ENCODE measurements around the gene FSTL5.

The FSTL5 gene

DNA sequence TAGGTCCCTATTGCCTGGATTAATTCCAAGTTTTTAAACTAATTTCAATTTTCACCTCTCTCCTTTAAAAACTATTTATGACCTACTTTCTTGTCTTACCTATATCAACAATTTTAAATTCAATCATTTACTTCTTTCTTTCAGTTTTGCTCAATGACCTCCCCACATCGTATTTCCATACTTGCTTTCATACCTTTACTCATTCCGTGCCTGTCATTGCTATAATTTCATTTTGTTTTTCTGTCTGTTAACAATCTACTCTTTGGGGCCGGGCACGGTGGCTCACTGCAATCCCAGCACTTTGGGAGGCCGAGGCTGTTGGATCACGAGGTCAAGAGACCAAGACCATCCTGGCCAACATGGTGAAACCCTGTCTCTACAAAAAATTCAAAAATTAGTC, 781.1 kb downstream of the FSTL5 start:
- no peak for TF ChIP-seq SIN3A (IDR thresholded peaks at IDR 0.05; ENCODE audit: borderline replicate concordance, insufficient read depth, low read length)

GRCh38 chr4:161376275-161376674, 787.5 kb downstream of the FSTL5 start:
- no peak for TF ChIP-seq POLR2AphosphoS5 (IDR thresholded peaks at IDR 0.05; ENCODE audit: low read depth, low read length)
- no peak for TF ChIP-seq TAF1 (IDR thresholded peaks at IDR 0.05; ENCODE audit: borderline replicate concordance, insufficient read depth, low read length)
- no peak for TF ChIP-seq SIN3A (IDR thresholded peaks at IDR 0.05; ENCODE audit: borderline replicate concordance, insufficient read depth, low read length)
- TF ChIP-seq, protein P1, sequence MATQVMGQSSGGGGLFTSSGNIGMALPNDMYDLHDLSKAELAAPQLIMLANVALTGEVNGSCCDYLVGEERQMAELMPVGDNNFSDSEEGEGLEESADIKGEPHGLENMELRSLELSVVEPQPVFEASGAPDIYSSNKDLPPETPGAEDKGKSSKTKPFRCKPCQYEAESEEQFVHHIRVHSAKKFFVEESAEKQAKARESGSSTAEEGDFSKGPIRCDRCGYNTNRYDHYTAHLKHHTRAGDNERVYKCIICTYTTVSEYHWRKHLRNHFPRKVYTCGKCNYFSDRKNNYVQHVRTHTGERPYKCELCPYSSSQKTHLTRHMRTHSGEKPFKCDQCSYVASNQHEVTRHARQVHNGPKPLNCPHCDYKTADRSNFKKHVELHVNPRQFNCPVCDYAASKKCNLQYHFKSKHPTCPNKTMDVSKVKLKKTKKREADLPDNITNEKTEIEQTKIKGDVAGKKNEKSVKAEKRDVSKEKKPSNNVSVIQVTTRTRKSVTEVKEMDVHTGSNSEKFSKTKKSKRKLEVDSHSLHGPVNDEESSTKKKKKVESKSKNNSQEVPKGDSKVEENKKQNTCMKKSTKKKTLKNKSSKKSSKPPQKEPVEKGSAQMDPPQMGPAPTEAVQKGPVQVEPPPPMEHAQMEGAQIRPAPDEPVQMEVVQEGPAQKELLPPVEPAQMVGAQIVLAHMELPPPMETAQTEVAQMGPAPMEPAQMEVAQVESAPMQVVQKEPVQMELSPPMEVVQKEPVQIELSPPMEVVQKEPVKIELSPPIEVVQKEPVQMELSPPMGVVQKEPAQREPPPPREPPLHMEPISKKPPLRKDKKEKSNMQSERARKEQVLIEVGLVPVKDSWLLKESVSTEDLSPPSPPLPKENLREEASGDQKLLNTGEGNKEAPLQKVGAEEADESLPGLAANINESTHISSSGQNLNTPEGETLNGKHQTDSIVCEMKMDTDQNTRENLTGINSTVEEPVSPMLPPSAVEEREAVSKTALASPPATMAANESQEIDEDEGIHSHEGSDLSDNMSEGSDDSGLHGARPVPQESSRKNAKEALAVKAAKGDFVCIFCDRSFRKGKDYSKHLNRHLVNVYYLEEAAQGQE (IDR thresholded peaks at IDR 0.05; ENCODE audit: insufficient read depth in 1 of 2, low read depth in 2 of 2, low read length in 2 of 2) = no peak
- no peak for TF ChIP-seq FOXP2 (optimal IDR thresholded peaks at IDR 0.05; ENCODE audit: borderline replicate concordance, extremely low read depth, extremely low read length, insufficient read depth)

DNA sequence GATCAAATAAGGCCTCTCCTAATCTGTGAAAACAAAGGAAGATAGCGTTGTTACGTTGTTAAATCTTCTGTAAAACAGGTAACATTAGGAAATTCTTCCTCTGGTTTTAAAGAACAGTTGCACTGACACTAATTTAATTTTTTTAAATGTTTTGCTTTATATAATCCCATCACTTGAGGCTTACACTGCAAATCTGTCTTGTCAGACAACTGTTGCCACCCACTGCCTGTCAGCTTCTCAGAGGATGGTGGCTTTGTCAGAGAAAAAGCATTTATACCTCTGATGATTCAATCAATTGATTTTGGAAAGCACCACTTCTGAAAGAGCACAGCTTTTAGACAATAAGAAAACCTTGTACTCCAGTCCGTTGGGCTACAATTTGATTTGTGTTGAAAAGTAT, 799.1 kb downstream of the FSTL5 start:
- no peak for TF ChIP-seq SIN3A (IDR thresholded peaks at IDR 0.05; ENCODE audit: borderline replicate concordance, insufficient read depth, low read length)
- TF ChIP-seq TAF1 (IDR thresholded peaks at IDR 0.05; ENCODE audit: borderline replicate concordance, insufficient read depth, low read length) = no peak
- TF ChIP-seq FOXP2 (optimal IDR thresholded peaks at IDR 0.05; ENCODE audit: borderline replicate concordance, extremely low read depth, extremely low read length, insufficient read depth) = no peak
- TF ChIP-seq, protein P1 (IDR thresholded peaks at IDR 0.05; ENCODE audit: insufficient read depth in 1 of 2, low read depth in 2 of 2, low read length in 2 of 2) = no peak
- no peak for TF ChIP-seq POLR2AphosphoS5 (IDR thresholded peaks at IDR 0.05; ENCODE audit: low read depth, low read length)

GRCh38 chr4:161360982-161361381, 802.8 kb downstream of the FSTL5 start:
- TF ChIP-seq FOXP2 (optimal IDR thresholded peaks at IDR 0.05; ENCODE audit: borderline replicate concordance, extremely low read depth, extremely low read length, insufficient read depth) = no peak

DNA sequence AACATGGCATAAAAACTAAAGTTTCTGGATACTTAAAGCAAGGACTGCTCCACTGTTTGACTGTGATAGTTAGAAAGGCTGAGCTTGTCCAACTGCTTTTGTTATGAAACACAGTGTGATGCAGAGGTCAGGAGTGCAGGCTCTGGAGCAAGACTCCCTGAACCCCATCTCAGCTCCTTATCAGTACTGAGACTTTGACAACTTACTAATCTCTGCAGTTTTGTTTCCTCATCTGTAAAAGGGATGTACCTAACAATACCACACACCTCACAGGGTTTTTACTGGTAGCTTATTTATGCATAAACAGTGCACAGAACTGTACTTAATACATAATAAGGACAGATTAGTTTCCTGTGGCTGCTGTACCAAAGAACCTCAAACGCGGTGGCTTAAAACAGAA, 804.3 kb downstream of the FSTL5 start:
- TF ChIP-seq SIN3A (IDR thresholded peaks at IDR 0.05; ENCODE audit: borderline replicate concordance, insufficient read depth, low read length) (no peak), POLR2AphosphoS5 (IDR thresholded peaks at IDR 0.05; ENCODE audit: low read depth, low read length) (no peak), TAF1 (IDR thresholded peaks at IDR 0.05; ENCODE audit: borderline replicate concordance, insufficient read depth, low read length) (no peak), FOXP2 (optimal IDR thresholded peaks at IDR 0.05; ENCODE audit: borderline replicate concordance, extremely low read depth, extremely low read length, insufficient read depth) (no peak)
- TF ChIP-seq, protein P1 (IDR thresholded peaks at IDR 0.05; ENCODE audit: insufficient read depth in 1 of 2, low read depth in 2 of 2, low read length in 2 of 2) = no peak

- TF ChIP-seq POLR2AphosphoS5 (IDR thresholded peaks at IDR 0.05; ENCODE audit: low read depth, low read length) (no peak), SIN3A (IDR thresholded peaks at IDR 0.05; ENCODE audit: borderline replicate concordance, insufficient read depth, low read length) (no peak), FOXP2 (optimal IDR thresholded peaks at IDR 0.05; ENCODE audit: borderline replicate concordance, extremely low read depth, extremely low read length, insufficient read depth) (no peak), TAF1 (IDR thresholded peaks at IDR 0.05; ENCODE audit: borderline replicate concordance, insufficient read depth, low read length) (no peak)
- TF ChIP-seq, protein P1 (IDR thresholded peaks at IDR 0.05; ENCODE audit: insufficient read depth in 1 of 2, low read depth in 2 of 2, low read length in 2 of 2) = no peak
Measured at GRCh38 chr4:161356351-161356750, 807.4 kb downstream of the FSTL5 start.
